Stromal cell of bone marrow (primary cell): Measurements from ENCODE around the gene SLF2.

Source experiments
- DNase-seq: peaks from one replicate; pipeline ENCODE4 v3.0.0-alpha.2; 2012; ENCODE audit warnings: low read depth

Gene SLF2

GRCh38 chr10:100912605-100913469 is at the start of gene SLF2:
SLF2 (plus strand) TSS chr10:100912963; CDS start chr10:100913111, 148 bp downstream.
- DNase-seq, result peak; percentile 98

GRCh38 chr10:100863433-100863832 is 49.3 kb upstream of the SLF2 start:
- no peak for DNase-seq

- no peak for DNase-seq
These were observed 48.5 kb upstream of the SLF2 start for GRCh38 chr10:100864036-100864885.

DNA sequence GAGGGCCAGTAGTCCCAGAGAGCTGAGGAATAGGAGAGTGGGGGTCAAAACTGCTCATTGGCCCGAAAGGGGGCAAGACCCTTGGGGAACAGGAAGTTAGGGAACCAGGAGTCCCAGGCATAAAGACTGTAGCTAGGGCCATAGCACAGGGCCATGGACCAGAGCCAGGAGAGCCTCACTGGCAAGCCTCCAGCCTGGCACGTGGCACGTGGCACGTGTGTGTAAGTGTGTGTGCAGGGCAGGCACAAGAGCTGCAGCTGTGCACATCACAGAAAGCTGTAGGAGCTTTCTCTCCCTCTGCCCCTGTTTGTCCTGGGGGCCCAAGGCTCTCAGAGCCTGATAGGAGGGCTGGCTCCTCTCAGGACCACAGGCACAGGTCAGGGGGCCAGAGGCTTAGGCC is 47.8 kb upstream of the SLF2 start:
- DNase-seq, result no peak

- DNase-seq, result no peak
These were observed 46.8 kb upstream of the SLF2 start for GRCh38 chr10:100866010-100866409.

- no peak for DNase-seq
These were observed 46.1 kb upstream of the SLF2 start for GRCh38 chr10:100866575-100867098.

DNA sequence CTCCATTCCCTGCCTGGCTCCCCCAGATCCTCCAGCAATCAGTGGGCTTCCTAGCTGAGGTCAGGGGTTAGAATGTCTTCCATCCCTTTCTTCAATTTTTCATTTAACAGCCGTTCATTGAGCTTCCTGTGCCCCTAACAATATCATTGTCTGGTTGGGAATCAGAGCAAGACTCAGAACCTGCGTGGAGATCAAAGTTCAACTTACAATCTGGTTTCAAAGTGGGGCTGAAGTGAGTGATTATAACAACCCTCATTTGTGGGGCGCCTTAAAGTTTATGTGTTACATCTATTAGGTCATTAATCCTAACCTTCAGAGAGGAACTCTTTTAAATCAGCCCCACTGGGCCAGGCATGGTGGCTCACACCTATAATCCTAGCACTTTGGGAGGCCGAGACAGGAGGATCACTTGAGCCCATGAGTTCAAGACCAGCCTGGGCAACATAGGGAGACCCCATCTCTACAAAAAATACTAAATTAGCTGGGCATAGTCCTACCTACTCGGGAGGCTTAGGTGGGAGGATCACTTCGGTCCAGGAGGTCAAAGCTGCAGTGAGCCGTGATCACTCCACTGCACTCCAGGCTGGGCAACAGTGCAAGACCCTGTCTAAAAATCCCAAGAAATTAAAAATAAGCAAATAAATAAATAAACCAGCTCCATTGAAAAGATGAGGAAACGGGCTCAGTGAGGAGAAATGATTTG is 45.4 kb upstream of the SLF2 start:
- no peak for DNase-seq

DNA sequence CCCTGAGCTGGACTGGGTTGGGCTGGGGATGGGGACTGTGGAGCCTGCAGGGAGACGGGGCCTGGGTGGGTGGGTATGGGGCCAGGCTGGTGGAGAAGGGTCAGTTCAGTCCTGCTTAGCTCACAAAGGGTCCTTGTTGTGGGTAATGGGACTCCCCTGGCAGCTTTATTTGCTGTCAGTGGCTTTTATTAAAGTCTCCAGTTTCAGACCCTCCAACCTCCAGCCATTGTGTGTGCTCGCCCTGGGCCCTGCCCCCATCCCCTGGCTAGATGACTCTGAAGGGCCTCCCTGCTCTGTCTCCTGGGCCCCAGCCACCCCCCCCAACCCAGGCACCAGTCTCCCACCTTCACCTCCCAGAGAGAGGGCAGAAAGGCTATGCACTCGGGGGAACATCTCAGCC is 44.4 kb upstream of the SLF2 start:
- DNase-seq, result no peak

- DNase-seq, result no peak
These were observed 43.4 kb upstream of the SLF2 start for GRCh38 chr10:100869399-100869798.

- DNase-seq, result no peak
These were observed 40.5 kb upstream of the SLF2 start for GRCh38 chr10:100872034-100872791.

GRCh38 chr10:100873146-100873826 is 39.5 kb upstream of the SLF2 start:
- no peak for DNase-seq

GRCh38 chr10:100873827-100874326 is 38.9 kb upstream of the SLF2 start:
- DNase-seq, result no peak

- no peak for DNase-seq
These were observed 37.9 kb upstream of the SLF2 start for GRCh38 chr10:100874702-100875483.

DNA sequence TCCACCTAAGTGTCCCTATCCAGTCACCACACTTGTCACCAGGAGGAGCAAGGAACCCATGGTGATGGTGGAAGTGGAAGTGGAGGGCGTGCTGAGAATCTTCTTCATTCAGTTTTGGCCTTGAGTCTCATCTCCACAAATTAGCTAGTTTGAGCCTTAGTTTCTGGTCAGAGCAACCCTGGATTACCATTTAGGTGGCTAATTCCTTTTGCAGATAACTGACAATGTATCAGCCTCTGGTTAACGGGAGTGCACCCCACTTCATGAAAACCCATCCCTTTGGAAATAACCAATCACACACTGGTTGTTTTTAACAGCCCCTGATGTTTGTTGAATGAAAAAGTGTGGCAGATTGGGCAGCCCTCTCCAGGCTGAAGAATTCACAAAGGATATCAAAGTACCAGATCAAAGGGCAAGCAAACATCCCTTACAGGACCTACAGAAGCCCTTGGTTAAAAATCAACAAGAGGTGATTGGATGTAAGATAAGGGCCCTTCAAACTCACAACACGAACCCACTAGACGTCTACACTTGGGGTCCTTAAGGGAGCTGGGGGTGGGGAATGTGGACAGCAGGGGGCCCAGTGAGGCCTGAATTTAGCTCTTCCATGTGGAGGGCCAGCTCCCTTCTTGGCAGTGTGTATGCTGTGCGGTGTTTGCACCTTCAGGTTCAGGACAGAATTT is 37.1 kb upstream of the SLF2 start:
- no peak for DNase-seq

GRCh38 chr10:100876585-100877460 is 35.9 kb upstream of the SLF2 start:
- DNase-seq, result no peak

DNA sequence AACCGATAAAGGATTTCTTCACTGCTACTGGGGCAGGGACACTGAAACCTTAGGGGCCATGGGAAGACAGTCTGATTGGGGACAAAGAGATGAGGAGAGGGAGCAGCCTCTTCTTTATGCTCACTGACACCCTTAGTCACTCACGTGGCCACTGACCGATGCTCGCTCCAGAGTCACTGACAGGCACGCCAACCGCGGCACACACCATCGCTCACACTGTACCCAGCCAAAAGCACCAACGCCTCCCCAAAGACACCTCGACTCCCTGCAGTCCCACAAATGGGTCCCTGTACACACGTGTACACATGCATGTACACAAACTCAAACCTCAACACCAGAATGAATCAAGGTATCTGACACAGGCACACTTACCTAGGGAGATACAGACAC is 35.3 kb upstream of the SLF2 start:
- no peak for DNase-seq

GRCh38 chr10:100878291-100878910 is 34.4 kb upstream of the SLF2 start:
- DNase-seq, result peak; percentile 62
